Activated B cell treated with CpG ODN at 0.5 μM for 24 hours (primary cell): ENCODE measurements around the gene RSPH10B2. TPM values are rescaled to one million over a fixed set of nuclear protein-coding genes. Genes with fewer than 3 reads are reported as not detected.
"Not testable (repeated sequence)": the region's sequence is repeated elsewhere in the genome, so short reads cannot be mapped to it uniquely, and the experiment has no call there.

Experiments
- ATAC-seq: fragments of 200-7000 bp; cut with Tn5 transposase; one replicate; pipeline ENCODE4 v1.10.0; 2021; ENCODE audit warnings: low read depth, mild to moderate bottlenecking, moderate library complexity
- CTCF ChIA-PET: fragments of 350-600 bp; sonication (Branson Sonifier 250); formaldehyde crosslinking; loops from one replicate; lab custom pipeline; 2021; ENCODE audit warnings: antibody characterized with exemption; lab: Charles Lee
- POLR2A ChIA-PET: fragments of 350-600 bp; sonication (Branson Sonifier 250); formaldehyde crosslinking; loops from one replicate; lab custom pipeline; 2021; ENCODE audit warnings: antibody characterized with exemption; lab: Charles Lee
- DNase-seq: peaks from one replicate; pipeline ENCODE4 v3.0.0; 2022
- H3K27ac Mint-ChIP-seq: one replicate; pipeline ENCODE4 v1.8.0; 2020; ENCODE audit warnings: mixed read lengths
- H3K27me3 Mint-ChIP-seq: one replicate; pipeline ENCODE4 v1.8.0; 2021; ENCODE audit warnings: mixed read lengths
- H3K36me3 Mint-ChIP-seq: one replicate; pipeline ENCODE4 v1.8.0; 2021; ENCODE audit warnings: low read depth, mixed read lengths
- H3K4me1 Mint-ChIP-seq: one replicate; pipeline ENCODE4 v1.8.0; 2021; ENCODE audit warnings: mixed read lengths
- H3K4me3 Mint-ChIP-seq: one replicate; pipeline ENCODE4 v1.8.0; 2020; ENCODE audit warnings: mild to moderate bottlenecking, mixed read lengths
- H3K9me3 Mint-ChIP-seq: one replicate; pipeline ENCODE4 v1.8.0; 2020; ENCODE audit warnings: mixed read lengths
- intact Hi-C: fragments of 100-400 bp; cut with micrococcal nuclease; formaldehyde crosslinking; loops from one replicate; pipeline ENCODE4 v1.15.1; 2024
- total RNA-seq: library from RNA; stranded (reverse); gene quantifications from 2 replicates; pipeline ENCODE4 v1.2.3, GENCODE V29; 2022
- TF ChIP-seq, protein P1 (sequence below): fragments of 200-600 bp; IDR thresholded peaks from one replicate; pipeline ENCODE4 v1.8.0; 2022; ENCODE audit warnings: antibody characterized with exemption, mild to moderate bottlenecking

Gene RSPH10B2
- total RNA-seq, 1 donor from 2014 or later, result 1.1 TPM

DNA sequence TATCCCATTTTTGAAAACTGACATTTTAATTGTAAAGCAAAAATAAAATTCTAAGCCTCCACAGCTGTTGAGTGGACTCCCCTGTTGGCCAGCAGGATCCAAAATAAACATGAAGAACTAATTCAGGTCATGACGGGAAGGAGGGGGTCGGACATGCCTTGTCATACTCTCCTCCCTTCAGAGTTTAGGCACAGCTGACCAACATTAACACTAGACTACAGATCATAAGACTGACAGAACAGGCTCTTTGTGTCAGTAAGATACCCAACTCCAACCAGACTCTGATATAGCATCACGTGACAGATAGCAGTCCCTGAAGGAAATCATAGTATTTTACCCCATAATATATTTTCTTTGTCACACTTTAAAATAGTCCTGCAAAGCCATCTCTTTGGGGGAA is 26.2 kb upstream of the RSPH10B2 start:
- Mint-ChIP-seq H3K27me3 (no peaks in the 10 kb centered on the region), H3K27ac (no peak overlapping the region), H3K36me3 (peaks cover 10% of the 10 kb centered on the region), H3K9me3 (no peaks in the 10 kb centered on the region), H3K4me1 (peaks cover 43% of the 10 kb centered on the region), H3K4me3 (no peak overlapping the region)
- no peak for ATAC-seq
- POLR2A ChIA-PET, result interaction anchor here (0.7 kb wide), 1 partner anchor 169 kb away, joined by 8 read pairs; no protein-coding TSS in a partner anchor
- TF ChIP-seq, protein P1, sequence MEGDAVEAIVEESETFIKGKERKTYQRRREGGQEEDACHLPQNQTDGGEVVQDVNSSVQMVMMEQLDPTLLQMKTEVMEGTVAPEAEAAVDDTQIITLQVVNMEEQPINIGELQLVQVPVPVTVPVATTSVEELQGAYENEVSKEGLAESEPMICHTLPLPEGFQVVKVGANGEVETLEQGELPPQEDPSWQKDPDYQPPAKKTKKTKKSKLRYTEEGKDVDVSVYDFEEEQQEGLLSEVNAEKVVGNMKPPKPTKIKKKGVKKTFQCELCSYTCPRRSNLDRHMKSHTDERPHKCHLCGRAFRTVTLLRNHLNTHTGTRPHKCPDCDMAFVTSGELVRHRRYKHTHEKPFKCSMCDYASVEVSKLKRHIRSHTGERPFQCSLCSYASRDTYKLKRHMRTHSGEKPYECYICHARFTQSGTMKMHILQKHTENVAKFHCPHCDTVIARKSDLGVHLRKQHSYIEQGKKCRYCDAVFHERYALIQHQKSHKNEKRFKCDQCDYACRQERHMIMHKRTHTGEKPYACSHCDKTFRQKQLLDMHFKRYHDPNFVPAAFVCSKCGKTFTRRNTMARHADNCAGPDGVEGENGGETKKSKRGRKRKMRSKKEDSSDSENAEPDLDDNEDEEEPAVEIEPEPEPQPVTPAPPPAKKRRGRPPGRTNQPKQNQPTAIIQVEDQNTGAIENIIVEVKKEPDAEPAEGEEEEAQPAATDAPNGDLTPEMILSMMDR, result no peak
- intact Hi-C loops, result loop anchor here (2.0 to 5.0 kb wide), 4 partner anchors 91 to 1240 kb away; partner anchors contain the start of genes GLCCI1, ZDHHC4 and ZNF316
- CTCF ChIA-PET, result no interaction called here
- no peak for DNase-seq

DNA sequence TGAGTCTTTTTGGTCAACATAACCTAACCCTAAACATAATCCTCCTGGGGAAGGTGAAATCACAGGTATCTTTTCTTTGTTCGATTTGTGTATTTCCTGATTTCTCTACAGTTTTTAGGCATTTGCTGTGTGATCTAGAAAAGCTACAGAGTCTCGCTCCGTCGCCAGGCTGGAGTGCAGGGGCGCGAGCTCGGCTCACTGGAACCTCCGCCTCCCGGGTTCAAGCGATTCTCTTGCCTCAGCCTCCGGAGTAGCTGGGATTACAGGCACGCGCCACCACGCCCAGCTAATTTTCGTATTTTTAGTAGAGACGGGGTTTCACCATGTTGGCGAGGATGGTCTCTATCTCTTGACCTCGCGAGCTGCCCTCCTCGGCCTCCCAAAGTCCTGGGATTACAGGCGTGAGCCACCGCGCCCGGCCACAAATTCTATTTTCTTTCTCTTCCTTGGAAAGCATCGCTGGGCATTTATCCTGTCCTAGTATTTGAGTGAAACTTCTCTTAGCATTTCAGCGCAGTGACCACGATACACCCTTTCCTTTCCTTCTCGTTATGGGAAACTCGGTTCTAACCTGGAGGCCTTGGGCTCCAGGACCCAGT is 24.9 kb upstream of the RSPH10B2 start:
- POLR2A ChIA-PET, result interaction anchor here (1.0 kb wide), 1 partner anchor 22 kb away, joined by 6 read pairs; the partner anchor contains the start of gene ZNF12
- peaks cover 22% of the 10 kb centered on the region for H3K36me3 Mint-ChIP-seq
- not testable (repeated sequence) for H3K27me3 Mint-ChIP-seq

DNA sequence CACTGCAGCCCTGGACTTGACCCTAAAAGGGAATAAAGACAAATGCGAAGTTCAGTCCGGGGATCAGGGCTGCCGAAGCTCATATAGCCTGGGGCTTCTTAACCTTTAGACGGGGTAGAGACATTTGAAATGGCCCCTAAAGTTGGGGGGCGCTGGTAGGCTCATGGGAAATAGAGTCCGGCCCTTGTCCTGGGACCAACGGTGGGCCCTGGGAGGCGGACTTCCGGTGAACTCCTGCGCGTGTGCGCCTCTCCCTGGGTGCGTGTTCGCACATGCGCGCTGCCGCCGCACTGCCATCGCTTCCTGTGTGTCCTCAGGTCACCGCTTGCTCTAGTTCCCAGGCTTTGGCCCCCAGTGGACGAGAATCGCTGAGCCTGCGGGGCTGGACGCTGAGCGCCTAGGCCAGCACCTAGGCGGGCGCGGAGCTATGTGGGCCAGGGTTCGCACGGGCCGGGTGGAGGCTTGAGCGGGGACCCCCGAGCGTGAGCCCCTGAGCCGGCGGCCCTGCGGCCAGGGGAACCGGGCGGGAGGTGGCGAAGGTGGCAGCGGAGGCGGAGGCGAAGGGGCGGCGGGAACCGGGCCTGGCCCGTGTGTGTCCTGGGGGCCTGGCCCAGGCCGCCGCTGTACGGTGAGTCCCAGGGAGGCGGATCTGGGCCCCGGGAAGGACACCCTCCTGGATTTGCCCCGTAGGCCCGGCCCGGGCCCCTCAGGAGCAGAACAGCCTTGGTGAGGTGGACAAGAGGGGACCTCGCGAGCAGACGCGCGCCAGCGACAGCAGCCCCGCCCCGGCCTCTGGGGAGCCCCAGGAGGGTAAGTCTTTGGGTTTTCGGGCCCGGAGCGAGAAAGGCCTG is 24.2 kb upstream of the RSPH10B2 start:
- intact Hi-C loops, result loop anchor here (2.0 to 5.0 kb wide), 4 partner anchors 93 to 1238 kb away; partner anchors contain the start of genes GLCCI1, ZDHHC4 and ZNF316
- ChIA-PET POLR2A (interaction anchor here (1.0 kb wide), 1 partner anchor 23 kb away, joined by 6 read pairs; the partner anchor contains the start of gene ZNF12), CTCF (no interaction called here)

More for the DNA sequence above, 24.9 kb upstream of the RSPH10B2 start:
- ATAC-seq, DNase-seq, H3K9me3 Mint-ChIP-seq, CTCF ChIA-PET: not testable (repeated sequence)
- Mint-ChIP-seq H3K27ac (peak overlapping the region; percentile 78), H3K4me3 (peak overlapping the region; percentile 88), H3K4me1 (peaks cover 45% of the 10 kb centered on the region)
- intact Hi-C loops, result loop anchor here (2.0 to 5.0 kb wide), 4 partner anchors 92 to 1238 kb away; partner anchors contain the start of genes GLCCI1, ZDHHC4 and ZNF316

DNA sequence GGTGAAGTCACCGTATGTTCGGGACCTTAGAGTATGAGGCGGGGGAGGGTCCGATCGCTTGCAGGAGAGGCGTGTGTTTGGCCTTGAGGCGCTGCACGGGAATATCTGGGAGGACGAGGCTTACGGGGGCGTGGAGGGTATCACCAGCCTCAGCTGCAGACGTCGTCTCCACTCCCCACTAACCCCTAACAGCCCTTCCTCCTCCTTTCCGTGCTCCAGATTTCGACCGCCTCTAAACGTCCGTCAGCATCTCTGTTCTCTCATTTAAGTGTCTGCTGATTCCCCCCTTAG is 23.6 kb upstream of the RSPH10B2 start:
- Mint-ChIP-seq H3K9me3 (no peaks in the 10 kb centered on the region), H3K27ac (peak overlapping the region; percentile 76), H3K36me3 (peaks cover 32% of the 10 kb centered on the region), H3K4me3 (peak overlapping the region; percentile 88), H3K4me1 (peaks cover 35% of the 10 kb centered on the region), H3K27me3 (no peaks in the 10 kb centered on the region)
- TF ChIP-seq, protein P1, result no peak
- CTCF ChIA-PET, result no interaction called here
- intact Hi-C loops, result no loop called here
- DNase-seq (no peak), ATAC-seq (no peak)
- POLR2A ChIA-PET, result no interaction called here

More for the DNA sequence above, 24.2 kb upstream of the RSPH10B2 start:
- ATAC-seq (peak; percentile 88), DNase-seq (peak; percentile 75)
- peaks cover 40% of the 10 kb centered on the region for H3K4me1 Mint-ChIP-seq
- no peaks in the 10 kb centered on the region for H3K9me3 Mint-ChIP-seq
- H3K4me3 Mint-ChIP-seq, result peak overlapping the region; percentile 88
- TF ChIP-seq, protein P1, result no peak
- peak overlapping the region; percentile 78 for H3K27ac Mint-ChIP-seq
- peaks cover 28% of the 10 kb centered on the region for H3K36me3 Mint-ChIP-seq
- H3K27me3 Mint-ChIP-seq, result no peaks in the 10 kb centered on the region

DNA sequence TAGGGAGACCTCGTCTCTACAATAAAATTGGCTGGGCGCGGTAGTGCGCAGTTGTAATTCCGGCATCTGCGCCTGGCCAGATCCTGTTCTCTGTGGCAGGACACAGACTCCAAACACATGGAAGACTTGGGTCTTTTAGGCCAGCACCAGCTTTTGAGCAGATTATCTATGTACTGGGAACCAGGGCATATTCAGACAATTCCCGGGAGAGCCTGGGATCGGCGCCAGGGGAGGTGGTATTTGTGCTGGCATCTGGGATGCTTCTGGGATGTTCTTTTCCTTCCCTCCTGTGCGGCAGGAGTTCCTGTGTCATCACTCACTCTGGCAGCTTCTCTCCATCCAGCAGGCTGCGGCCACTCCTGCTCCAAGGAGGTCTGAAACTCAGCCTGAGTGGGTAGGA is 15.5 kb upstream of the RSPH10B2 start:
- peaks cover 60% of the 10 kb centered on the region for H3K36me3 Mint-ChIP-seq
- not testable (repeated sequence) for ATAC-seq, H3K4me1 Mint-ChIP-seq

DNA sequence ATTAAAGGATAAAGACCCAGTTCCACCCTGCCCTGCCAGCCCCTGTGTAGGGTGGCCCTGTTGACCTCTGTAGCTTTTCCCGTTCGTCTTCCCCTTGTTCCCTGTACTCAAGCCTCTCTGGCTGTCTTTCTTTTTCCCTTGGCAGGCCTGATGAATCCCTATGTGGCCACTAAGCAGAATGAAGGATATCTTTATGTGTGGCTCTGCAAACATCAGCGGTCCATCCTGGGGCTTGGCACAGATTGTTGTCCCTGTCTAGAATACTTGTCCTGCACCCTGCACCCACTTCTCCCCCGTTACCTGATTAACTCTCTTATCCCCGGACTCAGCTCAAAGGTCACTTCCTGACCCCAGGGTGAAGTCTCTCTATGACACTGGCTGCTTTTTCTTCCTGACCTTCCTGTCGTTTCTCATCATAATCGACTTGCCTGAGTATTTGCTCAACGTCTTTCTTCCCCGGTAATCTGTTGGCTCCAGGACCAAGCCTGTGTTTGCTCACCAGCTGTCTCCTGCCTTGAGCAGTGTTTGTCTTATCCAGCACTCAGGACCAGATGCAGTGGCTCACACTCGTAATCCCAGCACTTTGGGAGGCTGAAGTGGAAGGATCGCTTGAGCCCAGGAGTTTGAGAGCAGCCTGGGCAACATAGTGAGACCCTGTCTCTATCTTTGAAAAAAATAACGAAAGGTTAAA is 9.3 kb upstream of the RSPH10B2 start:
- CTCF ChIA-PET, H3K27ac Mint-ChIP-seq: not testable (repeated sequence)

More for the DNA sequence above, 15.5 kb upstream of the RSPH10B2 start:
- H3K27me3 Mint-ChIP-seq, H3K4me3 Mint-ChIP-seq, DNase-seq, H3K27ac Mint-ChIP-seq, H3K9me3 Mint-ChIP-seq, CTCF ChIA-PET, intact Hi-C loops, POLR2A ChIA-PET: not testable (repeated sequence)

DNA sequence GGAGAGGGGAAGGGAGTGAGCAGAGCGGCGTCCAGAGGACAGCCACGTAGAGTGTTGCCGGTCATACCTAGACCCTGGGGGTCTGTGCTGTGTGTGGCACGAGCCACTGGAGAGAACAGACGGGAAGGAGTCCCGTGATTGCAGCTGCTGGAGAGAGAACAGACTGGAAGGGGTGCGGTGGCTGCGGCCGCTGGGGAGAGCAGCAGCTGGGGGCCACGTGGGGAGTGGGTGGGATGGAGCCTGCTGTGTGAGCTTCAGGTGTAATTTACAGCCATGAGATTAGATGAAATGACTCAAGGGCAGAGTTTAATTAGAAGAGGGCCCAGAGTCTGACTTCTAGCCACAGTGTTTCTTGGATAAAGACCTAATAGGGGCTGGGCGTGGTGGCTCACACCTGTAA is 4.6 kb upstream of the RSPH10B2 start:
- peaks cover 11% of the 10 kb centered on the region for H3K36me3 Mint-ChIP-seq
- POLR2A ChIA-PET, H3K4me1 Mint-ChIP-seq, intact Hi-C loops, H3K4me3 Mint-ChIP-seq, ATAC-seq, CTCF ChIA-PET, DNase-seq, H3K27me3 Mint-ChIP-seq, H3K9me3 Mint-ChIP-seq, H3K27ac Mint-ChIP-seq: not testable (repeated sequence)

More for the DNA sequence above, 9.3 kb upstream of the RSPH10B2 start:
- H3K27me3 Mint-ChIP-seq, intact Hi-C loops, H3K4me1 Mint-ChIP-seq, H3K4me3 Mint-ChIP-seq, ATAC-seq, H3K9me3 Mint-ChIP-seq, DNase-seq, POLR2A ChIA-PET: not testable (repeated sequence)
- H3K36me3 Mint-ChIP-seq, result peaks cover 28% of the 10 kb centered on the region

DNA sequence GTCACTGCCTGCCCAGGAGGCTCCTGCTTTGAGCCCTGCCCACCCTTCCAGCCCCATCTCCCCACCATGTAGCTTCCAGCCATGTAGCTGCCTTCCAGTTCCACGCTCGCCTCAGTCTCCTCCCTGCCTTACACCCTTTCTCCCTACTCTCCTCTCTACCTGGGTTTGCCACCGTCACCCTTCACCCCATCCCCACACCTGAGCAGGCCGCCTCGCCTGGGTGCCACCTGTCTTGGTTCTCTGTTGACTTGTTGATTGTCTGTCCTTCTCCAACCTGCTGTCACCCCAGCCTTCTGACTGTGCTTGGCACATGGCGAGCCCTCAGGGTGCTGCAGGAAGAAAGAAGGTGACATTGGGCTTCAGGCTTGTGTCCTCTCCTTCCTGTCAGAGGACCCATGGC is 3.7 kb upstream of the RSPH10B2 start:
- DNase-seq, intact Hi-C loops, H3K27ac Mint-ChIP-seq, H3K36me3 Mint-ChIP-seq, H3K27me3 Mint-ChIP-seq, ATAC-seq, CTCF ChIA-PET, H3K4me1 Mint-ChIP-seq, H3K9me3 Mint-ChIP-seq, H3K4me3 Mint-ChIP-seq, POLR2A ChIA-PET: not testable (repeated sequence)
